Activated CD4-positive, alpha-beta T cell treated with anti-CD3 and anti-CD28 coated beads for 4 hours (primary cell): Measurements from ENCODE around the gene ACLY.
"Not testable (repeated sequence)": the region's sequence is repeated elsewhere in the genome, so short reads cannot be mapped to it uniquely, and the experiment has no call there.

ENCODE experiments used
- DNase-seq, 2 donors: peaks; one replicate each; pipeline ENCODE4 v3.0.0-alpha.2; 2020

Gene ACLY

DNA sequence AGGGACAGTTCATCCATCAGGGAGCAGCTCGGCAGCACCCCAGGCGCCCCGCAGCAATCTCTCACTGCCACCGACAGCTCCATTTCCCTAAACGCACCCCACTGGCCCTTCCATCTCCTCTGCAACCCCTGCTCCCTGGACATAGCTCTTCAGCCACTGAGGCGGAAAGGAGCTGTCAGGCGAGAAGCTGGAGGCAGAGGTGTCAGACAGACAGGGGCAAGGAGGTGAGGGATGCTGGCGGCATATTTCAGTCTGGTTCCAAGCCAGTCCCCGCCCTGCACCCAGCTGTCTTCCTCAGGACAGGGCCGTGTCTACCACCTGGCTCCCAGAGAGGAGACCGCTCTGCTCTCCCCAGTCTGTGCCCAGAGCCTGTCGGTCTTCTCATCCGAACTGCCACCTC lies 9.7 kb downstream of the ACLY start:
- DNase-seq: no peak

DNA sequence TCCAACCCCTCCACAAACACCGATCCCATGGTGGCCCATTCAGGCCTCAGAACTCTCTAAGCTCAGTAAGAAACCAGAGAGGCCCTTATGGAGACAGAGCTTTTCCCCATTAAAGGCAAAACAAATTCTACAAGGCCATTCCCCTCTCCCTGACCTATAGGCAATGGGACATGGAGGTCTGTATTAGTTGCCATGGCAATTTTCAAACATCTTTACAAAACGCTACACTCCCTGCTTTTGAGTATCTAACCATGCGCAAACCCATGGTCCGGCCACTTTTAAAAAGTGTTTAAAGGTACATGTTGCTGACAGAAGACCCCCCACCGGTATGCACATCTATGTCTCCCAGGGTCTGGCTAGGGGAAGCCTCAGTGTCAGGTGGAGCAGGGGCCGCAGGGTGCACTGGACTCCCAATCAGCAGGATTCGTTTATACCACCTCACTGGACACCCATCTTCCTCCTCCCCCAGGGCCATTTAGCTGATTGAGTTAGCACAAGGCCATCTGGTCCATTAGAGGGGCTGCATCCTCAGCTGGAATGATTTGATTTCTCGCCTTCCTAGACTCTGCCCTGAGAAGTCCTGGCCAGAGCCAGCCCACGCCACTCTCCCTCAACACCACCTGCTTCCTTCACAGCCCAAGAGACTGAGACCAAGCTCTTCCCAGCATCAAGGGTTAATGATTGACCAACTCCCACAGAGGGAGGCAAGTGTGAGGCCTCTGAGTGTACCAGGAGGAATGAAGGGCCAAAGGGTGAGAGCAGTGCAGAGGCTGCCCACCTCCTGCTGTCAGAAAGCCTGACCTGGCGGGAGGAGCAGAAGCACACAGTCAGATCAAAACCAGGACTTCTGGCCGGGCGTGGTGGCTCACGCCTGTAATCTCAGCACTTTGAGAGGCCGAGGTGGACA lies 10.9 kb downstream of the ACLY start:
- DNase-seq: no peak

DNA sequence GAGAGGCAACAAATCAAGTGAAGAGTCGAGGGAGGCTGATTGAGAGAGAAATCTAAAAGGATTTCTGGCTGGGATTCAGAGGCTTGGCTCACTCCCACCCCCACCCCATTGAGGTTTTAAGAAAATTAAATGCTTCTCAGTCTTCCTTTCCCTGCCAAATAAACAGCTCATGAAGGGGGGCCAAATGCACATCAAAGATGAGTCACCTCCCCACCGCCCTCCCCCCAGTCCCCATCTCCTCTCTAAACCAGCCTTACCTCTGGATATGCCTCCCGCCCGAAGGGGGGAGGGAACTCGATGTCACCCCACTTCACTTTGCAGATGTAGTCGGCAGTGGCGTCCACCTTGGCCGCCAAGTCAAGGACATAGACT lies 11.6 kb downstream of the ACLY start:
- no peak for DNase-seq

DNA sequence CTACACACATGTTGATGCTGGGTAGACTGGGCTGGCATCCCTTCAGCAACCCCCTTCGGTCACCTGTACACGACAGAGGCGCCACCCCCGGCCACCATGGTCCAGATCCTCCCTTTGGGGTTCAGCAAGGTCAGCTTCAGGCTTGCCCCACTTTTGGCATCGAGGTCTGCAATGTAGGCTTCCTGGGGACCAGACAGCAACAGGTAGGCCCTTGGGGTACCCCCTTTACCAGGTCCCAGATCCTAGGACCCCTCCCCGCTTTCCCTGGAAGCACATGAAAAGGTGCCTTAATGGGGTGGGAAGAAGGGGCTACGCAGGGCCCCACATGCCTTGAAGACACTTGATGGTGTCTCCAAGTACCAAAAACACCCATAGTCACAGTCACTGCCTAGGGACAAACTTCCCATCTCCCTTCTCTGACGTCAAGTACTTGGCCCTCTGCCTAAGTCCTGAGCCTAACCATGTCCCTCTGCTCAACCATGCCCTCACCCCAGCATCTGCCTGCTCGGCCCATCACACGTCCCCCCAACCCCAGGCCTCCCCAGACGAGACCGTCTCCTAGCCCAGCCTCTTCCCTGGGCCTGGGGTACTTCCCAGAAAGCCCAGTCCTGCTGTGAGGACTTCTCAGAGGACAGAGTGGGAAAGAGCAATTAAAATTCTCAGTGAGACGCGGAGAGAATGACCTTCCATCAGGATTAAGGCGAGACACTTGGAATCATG lies 12.1 kb downstream of the ACLY start:
- no peak for DNase-seq

DNA sequence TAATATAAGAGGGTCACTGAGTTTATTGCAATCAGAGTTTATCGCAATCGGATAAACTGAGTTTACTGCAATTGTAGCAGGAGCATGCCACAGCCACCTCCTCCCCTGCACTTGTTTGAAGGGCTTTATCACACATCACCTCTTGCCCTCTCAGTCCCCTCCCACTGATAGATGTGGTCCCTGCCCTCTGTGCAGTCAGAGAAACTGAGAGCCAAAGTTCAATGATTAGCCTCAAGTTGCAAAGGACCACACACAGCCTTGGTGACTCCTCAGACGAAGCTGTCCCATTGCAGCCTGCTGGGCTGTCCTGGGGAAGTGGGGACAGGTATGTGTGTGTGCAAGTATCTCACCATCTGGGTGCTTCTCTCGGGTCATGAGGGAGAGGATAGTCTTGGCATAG lies 13.6 kb downstream of the ACLY start:
- no peak for DNase-seq

DNA sequence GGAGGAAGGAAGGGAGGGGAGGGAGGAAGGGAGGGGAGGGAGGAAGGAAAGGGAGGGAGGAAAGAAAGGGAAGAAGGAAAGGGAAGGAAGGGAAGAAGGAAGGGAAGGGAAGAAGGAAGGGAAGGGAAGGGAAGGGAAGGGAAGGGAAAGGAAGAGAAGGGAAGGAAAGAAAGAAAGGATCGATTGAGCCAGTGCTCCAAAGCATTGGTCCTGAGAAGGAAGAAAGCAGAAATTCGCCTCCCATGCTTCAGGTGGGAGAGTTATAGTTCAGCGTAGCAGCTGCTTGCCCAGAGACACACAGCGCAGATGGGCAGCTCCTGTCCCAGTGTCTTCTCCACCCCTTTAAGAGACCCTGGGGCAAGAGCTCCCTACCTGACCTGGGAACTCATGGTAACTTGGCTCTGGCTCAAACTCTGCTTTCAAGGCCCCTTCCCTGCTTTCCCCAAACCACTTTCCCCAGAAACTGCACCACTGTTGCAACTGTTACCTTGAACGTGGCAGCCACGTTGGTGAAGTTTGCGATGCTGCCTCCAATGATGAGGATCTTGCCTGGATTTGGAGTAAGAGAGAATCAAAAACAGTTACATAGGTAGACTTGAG lies 14.4 kb downstream of the ACLY start:
- no peak for DNase-seq

DNA sequence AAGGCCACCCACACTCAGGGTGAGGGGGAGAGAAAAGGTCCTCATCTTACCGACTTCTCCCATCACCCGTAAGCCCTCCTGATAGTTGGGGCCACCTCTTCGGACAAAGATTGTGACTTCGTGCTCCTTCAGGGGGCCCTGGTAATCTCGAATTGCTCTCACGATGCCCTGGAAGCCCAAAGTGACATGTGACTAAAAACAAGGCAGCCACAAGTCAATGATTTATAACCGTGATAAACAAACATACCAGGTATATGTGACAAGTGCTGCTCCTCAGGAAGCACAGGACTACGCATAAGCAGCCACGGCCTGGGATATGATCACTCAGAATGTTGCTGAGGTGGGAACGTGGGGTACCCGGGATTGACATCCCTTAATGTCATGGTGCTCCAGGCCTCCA lies 17.1 kb downstream of the ACLY start:
- DNase-seq: no peak

DNA sequence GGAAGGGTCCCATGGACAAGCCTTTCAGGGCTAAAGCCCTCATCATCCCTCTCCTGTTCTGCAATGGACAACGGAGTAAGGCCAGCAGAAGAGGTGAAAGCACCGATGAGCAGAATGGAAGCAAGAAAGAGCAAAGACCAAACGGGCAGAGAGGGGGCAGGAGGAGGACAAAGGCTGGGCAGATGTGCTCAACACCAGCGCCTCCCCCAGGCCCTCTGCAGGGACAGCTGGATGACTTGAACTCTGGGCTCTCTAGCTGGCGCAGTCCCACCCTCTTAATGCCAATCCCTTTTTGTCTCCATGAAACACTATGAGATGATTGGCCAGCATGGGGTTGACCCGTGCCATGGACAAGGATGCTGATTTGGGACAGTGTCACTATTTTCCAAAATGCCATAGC lies 22.0 kb downstream of the ACLY start:
- no peak for DNase-seq

DNA sequence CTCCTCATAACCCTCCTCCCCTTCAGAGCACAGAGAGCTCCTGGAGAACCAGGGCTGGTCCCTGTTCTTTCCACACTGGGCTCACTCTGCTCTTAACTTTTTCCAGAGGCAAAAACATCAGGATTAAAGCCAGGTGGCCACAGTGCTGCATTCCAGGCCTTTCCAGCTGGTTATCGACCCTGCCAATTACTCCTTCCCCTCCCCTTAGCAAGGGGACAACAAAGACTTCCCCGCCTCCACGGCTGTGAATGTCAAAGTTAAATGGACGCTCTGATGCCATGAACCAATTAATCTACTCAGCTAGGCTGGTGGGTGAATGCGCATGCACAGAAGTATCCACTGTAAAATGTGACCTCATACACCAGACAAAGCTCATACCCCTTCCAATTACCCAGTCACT lies 23.1 kb downstream of the ACLY start:
- no peak for DNase-seq

DNA sequence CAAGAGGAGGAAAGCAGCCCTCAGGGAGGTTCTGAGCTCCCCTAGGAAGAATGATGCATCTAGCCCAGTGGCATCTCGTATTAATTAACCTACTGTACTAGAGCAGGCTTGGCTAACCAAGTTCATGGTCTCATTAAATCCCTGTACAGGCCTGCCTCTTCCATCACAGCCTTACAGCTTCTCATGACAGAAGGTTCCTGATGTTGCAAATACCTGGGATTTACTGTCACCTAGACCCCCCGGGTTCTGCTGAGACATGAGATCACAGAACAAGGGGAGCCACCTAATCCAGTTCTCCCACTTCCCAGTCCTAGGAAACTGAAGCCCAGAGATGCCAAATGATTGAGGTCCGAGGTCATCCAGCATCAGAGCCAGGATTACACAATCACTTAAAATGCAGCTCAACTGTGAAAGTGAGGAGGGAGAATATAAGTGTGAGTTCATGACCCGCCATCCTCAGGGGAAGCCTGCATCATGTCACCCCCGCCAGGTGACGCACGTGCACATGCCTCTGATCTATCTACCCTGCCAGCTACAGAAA lies 23.9 kb downstream of the ACLY start:
- no peak for DNase-seq

DNA sequence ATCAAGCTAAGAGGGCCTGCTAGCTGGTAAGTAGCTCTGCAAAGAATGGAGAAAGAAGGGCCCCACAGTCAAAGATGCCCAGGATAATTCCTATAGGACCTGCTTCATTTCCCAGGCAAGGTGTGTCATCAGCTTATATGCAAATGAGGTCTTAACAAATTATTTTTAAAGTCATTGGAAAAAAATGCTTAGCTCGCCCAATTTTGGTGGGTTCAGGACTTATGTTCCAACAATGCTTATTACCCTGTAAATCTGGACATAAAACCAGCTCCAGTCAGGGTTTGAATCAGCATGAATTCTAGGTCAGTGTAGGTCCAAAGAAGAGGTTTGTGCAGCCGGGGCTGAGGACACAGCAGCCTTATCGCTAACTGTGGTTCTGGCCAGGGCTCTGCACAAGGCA lies 25.4 kb downstream of the ACLY start:
- DNase-seq: no peak

DNA sequence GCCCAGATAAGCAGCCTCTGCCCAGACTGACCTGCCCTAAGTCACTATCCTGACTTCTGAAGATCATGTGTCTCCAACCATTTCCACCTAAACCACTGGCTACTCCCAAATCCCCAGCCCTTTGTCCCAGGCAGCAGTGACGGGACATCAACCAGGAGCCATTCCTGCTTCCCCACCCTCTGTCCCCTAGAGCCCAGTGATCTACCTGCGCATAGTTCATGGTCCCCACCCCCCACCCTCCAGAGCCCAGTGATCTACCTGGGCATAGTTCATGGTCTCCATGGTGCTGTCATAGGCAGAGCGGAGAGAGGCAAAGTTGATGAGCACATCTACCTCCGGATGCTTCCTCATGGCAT lies 26.8 kb downstream of the ACLY start:
- no peak for DNase-seq

DNA sequence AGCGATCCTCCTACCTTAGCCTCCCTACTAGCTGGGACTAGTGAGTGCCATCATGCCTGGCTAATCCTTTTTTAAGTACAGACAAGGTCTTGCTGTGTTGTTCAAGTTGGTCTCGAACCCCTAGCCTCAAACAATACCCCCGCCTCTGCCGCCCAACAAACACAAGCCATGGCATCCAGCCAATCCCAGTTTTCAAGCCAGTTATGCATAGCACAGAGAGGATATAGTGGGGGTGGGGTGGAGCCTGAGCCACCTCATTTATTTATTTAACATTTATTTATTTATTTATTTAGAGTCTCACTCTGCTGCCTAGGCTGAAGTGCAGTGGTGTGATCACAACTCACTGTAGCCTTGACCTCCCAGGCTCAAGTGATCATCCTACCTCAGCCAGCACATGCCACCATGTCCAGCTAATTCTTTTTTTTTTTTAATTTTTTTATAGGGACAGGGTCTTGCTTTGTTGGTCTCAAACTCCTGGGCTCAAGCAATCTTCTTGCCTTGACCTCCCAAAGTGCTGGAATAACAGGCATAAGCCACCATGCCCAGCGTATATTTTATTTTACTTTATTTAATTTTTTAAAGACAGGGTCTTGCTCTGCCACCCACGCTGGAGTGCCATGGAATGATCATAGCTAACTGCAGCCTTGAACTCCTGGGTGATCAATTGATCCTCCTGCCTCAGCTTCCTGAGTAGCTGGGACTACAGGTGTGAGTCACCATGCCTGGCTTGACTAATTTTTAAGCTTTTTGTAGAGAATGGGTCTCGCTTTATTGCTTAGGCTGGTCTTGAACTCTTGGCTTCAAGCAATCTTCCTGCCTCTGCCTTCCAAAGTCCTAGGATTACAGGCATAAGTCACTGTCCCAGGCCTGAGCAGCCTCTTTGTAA lies 27.4 kb downstream of the ACLY start:
- DNase-seq: no peak

DNA sequence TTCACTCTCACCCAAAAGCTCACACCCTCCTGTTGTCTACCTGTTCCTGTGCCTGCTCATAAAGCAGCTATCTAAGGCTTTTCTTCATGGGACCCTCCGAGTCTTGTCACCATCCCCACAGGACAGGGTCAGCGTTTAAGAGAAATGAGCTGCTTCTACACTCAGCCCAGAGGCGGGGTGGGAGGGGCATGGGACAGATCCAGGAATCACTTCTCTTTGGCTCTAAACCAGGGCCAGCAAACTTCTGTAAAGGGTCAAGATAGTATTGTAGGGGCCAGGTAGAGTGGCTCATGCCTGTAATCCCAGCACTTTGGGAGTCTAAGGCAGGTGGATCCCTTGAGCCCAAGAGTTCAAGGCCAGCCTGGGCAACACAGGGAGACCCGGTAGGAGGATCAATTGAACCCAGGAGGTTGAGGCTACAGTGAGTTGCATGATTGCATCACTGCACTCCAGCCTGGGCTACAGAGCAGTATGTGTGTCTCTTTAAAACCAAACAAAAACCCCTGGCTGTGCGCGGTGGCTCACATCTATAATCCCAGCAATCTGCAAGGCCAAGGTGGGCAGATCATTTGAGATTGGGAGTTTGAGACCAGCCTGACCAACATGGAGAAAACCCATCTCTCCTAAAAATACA lies 30.3 kb downstream of the ACLY start:
- DNase-seq: no peak

DNA sequence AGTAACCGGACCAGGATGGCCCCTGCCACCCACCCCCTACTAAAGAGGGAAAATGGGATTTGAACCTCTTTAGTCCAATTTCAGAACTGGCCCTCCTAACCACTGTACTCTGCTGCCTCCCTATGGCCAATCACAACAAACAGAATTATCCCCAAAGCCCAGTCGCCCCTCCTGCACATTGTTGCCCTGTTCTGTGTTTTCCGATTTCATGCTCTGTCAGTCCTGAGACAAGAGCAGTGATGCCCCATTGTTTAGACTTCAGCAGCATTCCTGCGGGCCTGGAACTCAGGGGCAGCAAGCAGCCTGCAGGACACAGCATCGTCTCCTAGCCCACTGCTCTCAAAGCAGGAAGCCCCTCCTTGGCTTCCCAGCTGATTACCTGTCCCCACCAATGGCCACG lies 33.0 kb downstream of the ACLY start:
- DNase-seq: no peak

DNA sequence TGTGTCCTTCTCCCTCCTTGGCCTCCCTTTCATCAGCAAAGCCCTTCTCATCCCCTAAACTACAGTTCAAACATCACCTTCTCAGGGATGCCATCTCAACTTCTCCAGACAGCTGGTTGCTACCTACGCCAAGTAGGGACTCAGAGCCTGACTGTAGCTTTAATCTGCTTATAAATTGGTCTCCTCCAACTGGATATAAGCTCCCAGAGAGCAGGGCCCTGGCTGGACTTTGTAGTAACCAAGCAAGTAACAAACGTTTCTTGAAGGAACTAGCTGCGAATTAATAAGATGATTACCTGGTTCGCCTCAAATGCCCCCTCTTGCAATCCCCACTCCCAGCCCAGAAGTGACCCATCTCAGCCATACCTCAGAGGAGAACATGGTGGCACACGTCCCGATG lies 36.0 kb downstream of the ACLY start:
- DNase-seq: no peak

DNA sequence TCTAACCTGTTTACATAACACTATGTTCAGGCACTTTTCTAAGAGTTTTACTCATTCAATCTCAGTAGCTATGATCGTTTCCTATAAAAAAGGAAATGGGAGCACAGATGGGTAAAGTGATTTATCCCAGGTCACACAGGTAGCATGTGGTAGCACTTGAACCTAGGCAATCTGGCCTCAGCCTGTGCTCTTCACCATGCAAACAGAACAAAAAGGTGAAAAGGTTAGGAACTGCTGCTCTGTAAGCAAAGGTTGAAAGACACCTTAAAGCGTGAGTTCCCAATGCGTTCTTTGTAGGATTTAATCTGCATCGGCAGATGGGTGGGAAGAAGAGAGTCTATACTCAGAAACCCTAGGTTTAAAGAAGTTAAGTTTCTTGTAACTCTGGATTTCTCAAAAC lies 38.6 kb downstream of the ACLY start:
- DNase-seq: no peak

DNA sequence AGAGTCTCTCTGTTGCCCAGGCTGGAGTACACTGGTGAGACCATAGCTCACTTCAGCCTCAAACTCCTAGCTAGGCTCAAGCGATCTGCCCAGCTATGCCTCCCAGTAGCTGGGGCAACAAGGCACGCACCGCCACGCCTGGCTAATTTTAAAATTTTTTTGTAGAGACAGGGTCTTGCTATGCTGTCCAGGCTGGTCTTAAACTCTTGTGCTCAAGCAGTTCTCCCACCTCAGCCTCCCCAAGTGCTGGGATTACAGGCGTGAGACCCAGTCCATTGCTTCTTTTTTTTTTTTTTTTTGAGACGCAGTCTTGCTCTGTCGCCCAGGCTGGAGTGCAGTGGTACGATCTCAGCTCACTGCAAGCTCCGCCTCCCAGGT lies 44.5 kb downstream of the ACLY start:
- not testable (repeated sequence) for DNase-seq

DNA sequence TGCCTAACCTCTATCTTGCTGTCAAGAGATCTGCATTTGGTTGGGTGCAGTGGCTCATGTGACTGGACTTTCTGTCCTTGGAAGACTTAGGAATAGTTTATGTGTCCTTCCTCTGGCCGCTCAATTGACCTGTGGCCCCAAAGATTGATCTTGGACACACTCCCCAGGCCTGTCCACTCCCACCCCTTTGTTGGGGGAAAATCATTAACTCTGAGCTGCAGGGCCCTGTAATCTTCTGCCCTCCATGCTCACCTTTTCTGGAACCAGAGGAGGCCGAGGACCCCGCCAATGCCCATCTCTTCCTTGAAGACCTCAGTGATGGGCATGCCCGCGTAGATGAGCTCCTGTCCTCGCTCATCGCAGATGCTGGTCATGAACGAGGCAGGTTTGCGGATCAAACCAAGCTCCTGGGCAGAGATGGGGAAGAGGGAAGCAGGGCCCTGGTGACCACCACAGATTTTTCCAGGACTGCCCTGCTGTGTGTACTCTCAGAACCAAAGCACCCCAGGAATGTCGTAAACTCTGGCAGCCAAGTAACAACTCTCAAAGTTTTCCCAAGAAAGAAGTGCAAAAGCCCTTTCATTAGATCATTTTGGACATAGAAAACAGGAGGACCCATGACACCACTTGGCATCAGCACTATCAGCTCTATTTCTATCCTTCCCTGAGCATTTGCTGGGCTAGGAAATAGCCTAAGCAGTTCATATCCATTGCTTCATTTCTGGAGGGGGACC lies 45.0 kb downstream of the ACLY start:
- no peak for DNase-seq

DNA sequence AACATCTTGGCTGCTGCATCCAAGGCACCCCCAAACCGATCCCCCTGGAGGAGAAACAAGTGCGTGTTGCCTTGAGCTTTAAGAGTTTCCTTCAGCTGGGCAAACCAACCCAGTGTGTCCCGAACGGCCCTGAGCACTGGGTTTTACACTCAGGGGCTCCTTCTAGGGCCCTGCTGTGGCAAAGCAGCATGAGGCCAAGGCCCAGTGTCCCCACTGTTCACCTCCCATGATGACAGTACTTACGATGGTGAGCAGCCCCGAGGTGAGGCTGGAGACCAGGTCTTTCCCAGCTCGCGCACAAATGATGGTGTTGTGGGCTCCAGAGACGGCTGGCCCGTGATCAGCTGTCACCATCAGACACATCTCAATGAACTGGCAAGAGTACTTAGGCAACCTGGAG lies 47.0 kb downstream of the ACLY start:
- no peak for DNase-seq

DNA sequence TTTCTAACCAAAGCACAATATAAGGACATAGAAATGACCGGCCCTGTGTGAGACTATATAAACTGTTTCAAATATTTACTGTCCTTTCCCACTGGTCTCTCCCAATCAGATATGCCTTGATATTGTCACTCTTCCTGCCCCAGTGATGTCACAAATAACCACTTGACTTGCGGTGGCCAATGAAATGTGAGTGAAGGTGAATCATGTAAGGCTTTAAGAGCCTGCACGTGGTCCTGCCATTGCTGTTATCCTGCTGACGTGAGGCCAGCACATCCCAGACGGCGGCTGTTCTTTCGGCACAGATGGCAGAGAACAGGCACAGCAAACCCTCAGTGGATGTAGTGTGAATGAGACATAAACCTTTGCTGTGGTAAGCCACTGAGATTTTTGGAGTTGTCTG lies 48.1 kb downstream of the ACLY start:
- DNase-seq: no peak

DNA sequence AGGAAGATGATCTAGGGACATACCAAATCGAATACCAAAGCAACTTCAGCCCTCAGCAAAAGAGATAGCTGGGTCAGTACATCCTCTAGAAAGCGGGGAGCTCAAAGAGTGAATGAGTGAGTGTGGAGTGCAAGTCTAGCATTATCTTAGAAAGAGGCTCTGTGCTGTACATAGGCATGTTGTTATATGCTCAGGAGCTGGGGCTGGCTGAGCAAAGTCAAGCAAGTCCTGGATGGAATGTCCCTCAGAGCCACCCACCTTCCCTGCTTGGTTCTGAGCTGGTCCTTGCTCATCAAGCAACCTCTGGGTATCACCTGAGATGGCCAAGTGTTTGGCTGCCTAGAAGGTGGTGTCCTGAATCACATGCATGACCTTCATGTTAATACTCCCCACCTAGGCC lies 48.7 kb downstream of the ACLY start:
- DNase-seq: no peak
